Retinal pigment epithelial cell (primary cell): ENCODE measurements around the gene COL16A1.

Experiments used
- DNase-seq: peaks from one replicate; pipeline ENCODE4 v3.0.0-alpha.2; 2010; ENCODE audit warnings: low read depth
- H3K4me3 ChIP-seq: 2 replicates; pipeline ENCODE4 v1.5.1; 2011; ENCODE audit warnings: mild to moderate bottlenecking, low read length, control low read depth, moderate library complexity
- CTCF ChIP-seq: conservative IDR thresholded peaks from 2 replicates; pipeline ENCODE4 v1.5.1; 2011; ENCODE audit warnings: low read depth, low read length, control low read depth, inconsistent platforms

COL16A1 gene

GRCh38 chr1:31685795-31686194 lies 18.0 kb downstream of the COL16A1 start:
- TF ChIP-seq CTCF = no peak
- DNase-seq = no peak
- no peak overlapping the region for H3K4me3 ChIP-seq

- TF ChIP-seq CTCF = peak; percentile 50
- H3K4me3 ChIP-seq = no peak overlapping the region
- DNase-seq = no peak
Measured at GRCh38 chr1:31683997-31684396, 19.8 kb downstream of the COL16A1 start.

- no peak for DNase-seq
- H3K4me3 ChIP-seq = no peak overlapping the region
- no peak for TF ChIP-seq CTCF
Measured at GRCh38 chr1:31681415-31681814, 22.4 kb downstream of the COL16A1 start.

GRCh38 chr1:31679676-31680230 lies 24.1 kb downstream of the COL16A1 start:
- TF ChIP-seq CTCF = no peak
- DNase-seq = no peak
- H3K4me3 ChIP-seq = no peak overlapping the region

GRCh38 chr1:31679091-31679490 lies 24.7 kb downstream of the COL16A1 start:
- H3K4me3 ChIP-seq = no peak overlapping the region
- no peak for DNase-seq
- TF ChIP-seq CTCF = no peak

- no peak for DNase-seq
- no peak overlapping the region for H3K4me3 ChIP-seq
- TF ChIP-seq CTCF = no peak
Measured at GRCh38 chr1:31678681-31679080, 25.1 kb downstream of the COL16A1 start.

GRCh38 chr1:31677949-31678348 lies 25.9 kb downstream of the COL16A1 start:
- no peak for DNase-seq
- no peak overlapping the region for H3K4me3 ChIP-seq
- no peak for TF ChIP-seq CTCF
